ENCODE data around the gene TSSK2. TPM values are rescaled to one million over a fixed set of nuclear protein-coding genes. Genes with fewer than 3 reads are reported as not detected.
A peak's percentile ranks its signal among the peaks of the same experiment; 100 is the strongest.

TSSK2 gene
- total and polyA plus RNA-seq, 2 donors from 2014 or later = not detected

DNA sequence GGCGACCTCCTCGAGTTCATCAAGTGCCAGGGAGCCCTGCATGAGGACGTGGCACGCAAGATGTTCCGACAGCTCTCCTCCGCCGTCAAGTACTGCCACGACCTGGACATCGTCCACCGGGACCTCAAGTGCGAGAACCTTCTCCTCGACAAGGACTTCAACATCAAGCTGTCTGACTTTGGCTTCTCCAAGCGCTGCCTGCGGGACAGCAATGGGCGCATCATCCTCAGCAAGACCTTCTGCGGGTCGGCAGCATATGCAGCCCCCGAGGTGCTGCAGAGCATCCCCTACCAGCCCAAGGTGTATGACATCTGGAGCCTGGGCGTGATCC is 542 bp downstream of the TSSK2 start:
- intact Hi-C loops (cut with DNase I) = no loop called here
- Histone ChIP-seq H3K9ac (ENCODE audit: low read length in 3 of 3) (no peak overlapping the region), H3K9me3 (ENCODE audit: control insufficient read depth in 2 of 3, insufficient read depth in 1 of 3, low read length in 3 of 3) (no peaks in the 10 kb centered on the region), H3K27me3 (ENCODE audit: control insufficient read depth, insufficient read depth, low read length) (no peaks in the 10 kb centered on the region), H3K27ac (ENCODE audit: low read depth in 2 of 2, low read length in 2 of 2) (no peak overlapping the region), H3K4me3 (ENCODE audit: low read length in 3 of 3) (no peak overlapping the region), H3K4me1 (ENCODE audit: control insufficient read depth in 2 of 3, insufficient read depth in 2 of 3, low read depth in 1 of 3, low read length in 3 of 3) (no peaks in the 10 kb centered on the region), H3K36me3 (ENCODE audit: control insufficient read depth in 2 of 3, insufficient read depth in 3 of 3, low read length in 3 of 3) (peaks cover 0 to 17% (median 14%) of the 10 kb centered on the region in 3 donors)
- DNase-seq (peak in 1 of 5 donors; percentile 61), FAIRE-seq (no peak)
- TF ChIP-seq, protein P1, sequence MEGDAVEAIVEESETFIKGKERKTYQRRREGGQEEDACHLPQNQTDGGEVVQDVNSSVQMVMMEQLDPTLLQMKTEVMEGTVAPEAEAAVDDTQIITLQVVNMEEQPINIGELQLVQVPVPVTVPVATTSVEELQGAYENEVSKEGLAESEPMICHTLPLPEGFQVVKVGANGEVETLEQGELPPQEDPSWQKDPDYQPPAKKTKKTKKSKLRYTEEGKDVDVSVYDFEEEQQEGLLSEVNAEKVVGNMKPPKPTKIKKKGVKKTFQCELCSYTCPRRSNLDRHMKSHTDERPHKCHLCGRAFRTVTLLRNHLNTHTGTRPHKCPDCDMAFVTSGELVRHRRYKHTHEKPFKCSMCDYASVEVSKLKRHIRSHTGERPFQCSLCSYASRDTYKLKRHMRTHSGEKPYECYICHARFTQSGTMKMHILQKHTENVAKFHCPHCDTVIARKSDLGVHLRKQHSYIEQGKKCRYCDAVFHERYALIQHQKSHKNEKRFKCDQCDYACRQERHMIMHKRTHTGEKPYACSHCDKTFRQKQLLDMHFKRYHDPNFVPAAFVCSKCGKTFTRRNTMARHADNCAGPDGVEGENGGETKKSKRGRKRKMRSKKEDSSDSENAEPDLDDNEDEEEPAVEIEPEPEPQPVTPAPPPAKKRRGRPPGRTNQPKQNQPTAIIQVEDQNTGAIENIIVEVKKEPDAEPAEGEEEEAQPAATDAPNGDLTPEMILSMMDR (IDR thresholded peaks at IDR 0.05; ENCODE audit: borderline replicate concordance, extremely low read depth, insufficient read depth) = no peak

DNA sequence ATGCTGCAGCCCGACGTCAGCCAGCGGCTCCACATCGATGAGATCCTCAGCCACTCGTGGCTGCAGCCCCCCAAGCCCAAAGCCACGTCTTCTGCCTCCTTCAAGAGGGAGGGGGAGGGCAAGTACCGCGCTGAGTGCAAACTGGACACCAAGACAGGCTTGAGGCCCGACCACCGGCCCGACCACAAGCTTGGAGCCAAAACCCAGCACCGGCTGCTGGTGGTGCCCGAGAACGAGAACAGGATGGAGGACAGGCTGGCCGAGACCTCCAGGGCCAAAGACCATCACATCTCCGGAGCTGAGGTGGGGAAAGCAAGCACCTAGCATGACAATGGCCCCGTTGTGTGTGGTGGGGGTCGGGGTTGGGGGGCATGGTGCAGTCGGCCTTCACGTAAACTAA is 1.0 kb downstream of the TSSK2 start:
- Histone ChIP-seq H3K27ac (ENCODE audit: low read depth in 2 of 2, low read length in 2 of 2) (no peak overlapping the region), H3K9ac (ENCODE audit: low read length in 3 of 3) (no peak overlapping the region), H3K27me3 (ENCODE audit: control insufficient read depth, insufficient read depth, low read length) (no peaks in the 10 kb centered on the region), H3K4me1 (ENCODE audit: control insufficient read depth in 2 of 3, insufficient read depth in 2 of 3, low read depth in 1 of 3, low read length in 3 of 3) (no peaks in the 10 kb centered on the region), H3K4me3 (ENCODE audit: low read length in 3 of 3) (no peak overlapping the region), H3K36me3 (ENCODE audit: control insufficient read depth in 2 of 3, insufficient read depth in 3 of 3, low read length in 3 of 3) (peaks cover 0 to 20% (median 14%) of the 10 kb centered on the region in 3 donors), H3K9me3 (ENCODE audit: control insufficient read depth in 2 of 3, insufficient read depth in 1 of 3, low read length in 3 of 3) (no peaks in the 10 kb centered on the region)
- DNase-seq (no peak), FAIRE-seq (no peak)
- intact Hi-C loops (cut with DNase I) = no loop called here
- TF ChIP-seq, protein P1 (IDR thresholded peaks at IDR 0.05; ENCODE audit: borderline replicate concordance, extremely low read depth, insufficient read depth) = no peak

DNA sequence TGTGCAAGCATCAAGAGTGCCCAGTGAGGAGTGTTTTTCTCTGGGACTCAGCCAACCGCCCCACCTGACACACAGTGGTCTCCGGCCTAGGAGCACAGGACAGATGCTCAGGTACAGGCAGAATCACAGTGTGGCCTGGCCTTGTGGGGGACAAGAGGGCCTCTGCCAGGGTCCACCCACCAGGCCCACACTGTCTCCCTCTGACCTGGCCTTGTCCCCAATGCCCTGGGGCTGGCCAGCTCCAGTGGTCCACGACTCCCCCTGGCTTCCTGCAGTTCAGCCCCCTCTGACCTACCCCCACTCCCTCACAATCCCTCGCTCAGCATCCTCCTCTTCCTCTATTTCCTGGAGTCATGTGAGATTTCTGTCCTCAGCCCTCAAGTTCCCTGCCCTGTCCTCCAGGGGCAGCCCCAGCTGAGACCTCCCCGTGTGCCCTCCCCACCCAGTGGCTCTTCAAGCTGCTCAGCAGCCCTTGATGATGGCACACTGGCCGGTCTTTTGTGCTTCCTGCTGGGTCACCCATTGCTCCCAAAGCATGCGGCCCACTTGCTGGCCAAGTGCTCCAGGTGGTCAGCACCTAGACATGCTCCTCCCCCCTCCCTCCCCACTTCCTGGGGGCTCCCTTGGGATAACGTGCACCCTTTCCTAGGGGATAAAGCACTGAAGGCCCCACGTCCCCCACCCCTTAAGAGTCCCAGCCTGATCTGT is 1.7 kb downstream of the TSSK2 start:
- H3K4me3 ChIP-seq (ENCODE audit: low read length in 3 of 3) = no peak overlapping the region
- H3K27ac ChIP-seq (ENCODE audit: low read depth in 2 of 2, low read length in 2 of 2) = no peak overlapping the region
- H3K4me1 ChIP-seq (ENCODE audit: control insufficient read depth in 2 of 3, insufficient read depth in 2 of 3, low read depth in 1 of 3, low read length in 3 of 3) = no peaks in the 10 kb centered on the region
- DNase-seq (peak in 1 of 5 donors; percentile 66), FAIRE-seq (no peak)
- H3K9me3 ChIP-seq (ENCODE audit: control insufficient read depth in 2 of 3, insufficient read depth in 1 of 3, low read length in 3 of 3) = no peaks in the 10 kb centered on the region
- intact Hi-C loops (cut with DNase I) = no loop called here
- TF ChIP-seq, protein P1 (IDR thresholded peaks at IDR 0.05; ENCODE audit: borderline replicate concordance, extremely low read depth, insufficient read depth) = no peak
- no peaks in the 10 kb centered on the region for H3K27me3 ChIP-seq (ENCODE audit: control insufficient read depth, insufficient read depth, low read length)
- H3K36me3 ChIP-seq (ENCODE audit: control insufficient read depth in 2 of 3, insufficient read depth in 3 of 3, low read length in 3 of 3) = peaks cover 0 to 26% (median 18%) of the 10 kb centered on the region in 3 donors
- no peak overlapping the region for H3K9ac ChIP-seq (ENCODE audit: low read length in 3 of 3)

DNA sequence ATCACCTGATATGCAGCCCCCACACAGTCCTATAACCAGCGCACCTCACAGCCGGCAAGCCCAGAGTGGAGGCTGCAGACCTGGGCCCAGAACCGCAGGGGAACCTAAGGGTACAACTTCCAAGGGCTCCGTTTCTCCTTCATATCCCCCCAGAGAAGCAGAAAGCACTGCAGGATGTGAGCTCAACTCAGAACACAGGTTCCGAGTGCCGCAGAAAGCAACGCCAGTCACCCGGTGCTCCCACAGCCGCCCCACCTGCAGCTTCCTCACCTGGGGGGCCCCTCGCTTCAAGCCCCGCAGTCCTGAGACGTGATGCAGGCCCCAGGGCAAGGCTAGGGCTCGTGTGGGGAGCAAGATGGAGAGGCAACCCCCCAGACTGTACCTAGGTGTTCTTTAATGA is 2.5 kb downstream of the TSSK2 start:
- intact Hi-C loops (cut with DNase I) = no loop called here
- FAIRE-seq = no peak
- H3K4me3 ChIP-seq (ENCODE audit: low read length in 3 of 3) = no peak overlapping the region

More for the DNA sequence above, 2.5 kb downstream of the TSSK2 start:
- Histone ChIP-seq H3K27me3 (ENCODE audit: control insufficient read depth, insufficient read depth, low read length) (no peaks in the 10 kb centered on the region), H3K36me3 (ENCODE audit: control insufficient read depth in 2 of 3, insufficient read depth in 3 of 3, low read length in 3 of 3) (peaks cover 0 to 33% (median 18%) of the 10 kb centered on the region in 3 donors), H3K9ac (ENCODE audit: low read length in 3 of 3) (no peak overlapping the region), H3K9me3 (ENCODE audit: control insufficient read depth in 2 of 3, insufficient read depth in 1 of 3, low read length in 3 of 3) (no peaks in the 10 kb centered on the region), H3K4me1 (ENCODE audit: control insufficient read depth in 2 of 3, insufficient read depth in 2 of 3, low read depth in 1 of 3, low read length in 3 of 3) (no peaks in the 10 kb centered on the region), H3K27ac (ENCODE audit: low read depth in 2 of 2, low read length in 2 of 2) (no peak overlapping the region)
- DNase-seq = no peak
- TF ChIP-seq, protein P1 (IDR thresholded peaks at IDR 0.05; ENCODE audit: borderline replicate concordance, extremely low read depth, insufficient read depth) = no peak

Measured in kidney (tissue), 14 donors.